Body of pancreas (tissue), 4 donors: ENCODE measurements around the gene PLCB3. TPM values are rescaled to one million over a fixed set of nuclear protein-coding genes. Genes with fewer than 3 reads are reported as not detected.

Source experiments
- ATAC-seq: fragments of 150-250 bp; one replicate; pipeline ENCODE4 v1.9.1; 2016
- DNase-seq, 4 donors: peaks; one replicate each; pipeline ENCODE4 v3.0.0-alpha.2; 2019
- H3K27ac ChIP-seq, 4 donors: fragments of 200-600 bp; sonication (generic); 1 replicate in 3 of 4; 2 replicates in 1 of 4; pipeline versions ENCODE4 v1.5.1 to v1.6.1; 2016 to 2019; ENCODE audit warnings: mild to moderate bottlenecking in 1 of 4, mixed read lengths in 1 of 4, moderate library complexity in 1 of 4
- H3K27me3 ChIP-seq, 2 donors: fragments of 200-600 bp; sonication (generic); one replicate each; pipeline ENCODE4 v1.6.0; 2016; ENCODE audit warnings: mild to moderate bottlenecking in 1 of 2
- H3K36me3 ChIP-seq, 2 donors: fragments of 200-600 bp; sonication (generic); replicated peaks in 1 of 2; 2 replicates each; pipeline ENCODE4 v1.5.1; 2016; ENCODE audit warnings: low read depth in 2 of 2; ENCODE audit not compliant: insufficient read depth in 1 of 2
- H3K4me1 ChIP-seq: fragments of 200-600 bp; sonication (generic); one replicate; pipeline ENCODE4 v1.6.0; 2016
- H3K4me3 ChIP-seq, 2 donors: fragments of 200-600 bp; sonication (generic); 1 replicate in 1 of 2; 2 replicates in 1 of 2; pipeline ENCODE4 v1.5.1; 2016 to 2019
- H3K9me3 ChIP-seq, 3 donors: fragments of 200-600 bp; sonication (generic); 1 replicate in 2 of 3; 2 replicates in 1 of 3; pipeline ENCODE4 v1.5.1; 2016
- CTCF ChIP-seq, 7 experiments: fragments of 450-650 bp in 4 of 7; fragments of 200-600 bp in 3 of 7; sonication (generic) in 3 of 7; IDR thresholded peaks; one replicate each; pipeline ENCODE4 v1.5.1; 2016 to 2019; ENCODE audit warnings: antibody characterized with exemption in 7 of 7
- POLR2A ChIP-seq, 3 donors: fragments of 450-650 bp; IDR thresholded peaks; one replicate each; pipeline ENCODE4 v1.6.1; 2016; ENCODE audit warnings: antibody characterized with exemption in 3 of 3, mild to moderate bottlenecking in 2 of 3
- WGBS, 2 donors: methylation state at CpG; one replicate each; pipeline ENCODE4 v1.1.5; 2017; 5-methylcytosine and 5-hydroxymethylcytosine counted together
- intact Hi-C: fragments of 100-400 bp; cut with DNase I; formaldehyde crosslinking; loops from one replicate; pipeline ENCODE4 v1.15.1; 2023
- total RNA-seq, 2 donors: library from RNA; depleted of rRNA; stranded (reverse); fragments of >200 nt; gene quantifications; one replicate each; pipeline ENCODE4 v1.1.0, GENCODE V29; 2016

PLCB3 gene
- total RNA-seq, 2 donors from 2014 or later = 13.8 to 14.5 TPM

- TF ChIP-seq POLR2A (IDR thresholded peaks at IDR 0.05) = no peak
- no peak for TF ChIP-seq CTCF (IDR thresholded peaks at IDR 0.05)
- DNase-seq (no peak), ATAC-seq (no peak)
- Histone ChIP-seq H3K4me3 (no peak overlapping the region), H3K9me3 (no peaks in the 10 kb centered on the region), H3K27me3 (peaks cover 0 to 21% of the 10 kb centered on the region in 2 donors), H3K4me1 (peaks cover 27% of the 10 kb centered on the region), H3K27ac (no peak overlapping the region), H3K36me3 (no peaks in the 10 kb centered on the region)
- intact Hi-C loops = no loop called here
- 54 to 59% methylated on average over 4 to 10 of the region's 10 CpGs for WGBS, 2 donors
Observed at GRCh38 chr11:64290352-64291261, 39.3 kb downstream of the PLCB3 start.

- 10% methylated on average over 27 of the region's 45 CpGs; no CpG with 5 or more reads in 1 of the 2 donors for WGBS, 2 donors
- DNase-seq (no peak), ATAC-seq (no peak)
- TF ChIP-seq POLR2A (IDR thresholded peaks at IDR 0.05) (no peak), CTCF (IDR thresholded peaks at IDR 0.05) (no peak)
- H3K9me3 ChIP-seq = no peaks in the 10 kb centered on the region
- peaks cover 22% of the 10 kb centered on the region for H3K4me1 ChIP-seq
- H3K27me3 ChIP-seq = peaks cover 0 to 21% of the 10 kb centered on the region in 2 donors
- no peaks in the 10 kb centered on the region for H3K36me3 ChIP-seq
- intact Hi-C loops = no loop called here
- H3K4me3 ChIP-seq = no peak within 1 kb of the TSS
- H3K27ac ChIP-seq = no peak within 1 kb of the TSS
Observed at GRCh38 chr11:64291262-64291751, 40.0 kb downstream of the PLCB3 start, which contains the start of gene KCNK4. TSS of gene KCNK4 (plus strand) at chr11:64291302. CDS start at chr11:64293019, 1,717 bp downstream.

DNA sequence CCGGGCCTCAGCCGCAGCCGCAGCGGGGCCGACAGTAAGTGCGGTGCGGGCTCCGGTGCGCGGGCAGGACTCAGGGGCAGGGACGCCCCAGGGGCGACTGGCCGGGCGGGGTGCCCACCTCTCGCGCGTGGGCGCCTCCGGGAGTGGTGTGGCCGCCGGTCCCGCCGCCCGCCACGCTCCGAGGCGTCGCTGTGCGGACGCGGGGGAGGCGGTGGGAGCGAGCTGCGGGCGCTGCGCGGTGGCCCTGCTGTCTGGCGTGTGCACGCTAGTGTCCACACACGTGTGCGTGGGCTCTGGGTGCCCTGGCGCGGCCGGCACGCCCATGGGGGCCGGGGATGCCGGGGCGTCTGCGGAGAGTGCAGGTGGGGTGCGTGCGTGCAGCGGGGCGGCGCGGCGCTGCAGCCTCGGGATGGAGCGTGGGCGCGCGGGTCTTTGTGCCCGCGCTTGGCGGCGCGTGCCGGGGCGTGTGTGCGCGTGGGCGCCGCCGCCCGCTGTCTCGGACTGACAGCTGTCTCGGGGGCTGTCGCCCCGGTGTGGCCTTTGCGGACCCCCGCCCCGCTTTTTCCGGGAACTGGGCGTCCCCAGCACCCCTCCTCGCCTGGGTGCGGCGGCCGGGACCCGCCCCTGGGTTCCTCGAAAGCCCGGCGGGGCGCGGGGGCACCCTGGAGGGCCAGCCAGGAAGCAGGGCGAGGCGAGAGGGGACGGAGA is 40.6 kb downstream of the PLCB3 start:
- H3K9me3 ChIP-seq = no peaks in the 10 kb centered on the region
- no peaks in the 10 kb centered on the region for H3K36me3 ChIP-seq
- H3K27me3 ChIP-seq = peaks cover 0 to 25% of the 10 kb centered on the region in 2 donors
- H3K27ac ChIP-seq = no peak overlapping the region
- TF ChIP-seq POLR2A (IDR thresholded peaks at IDR 0.05) (no peak), CTCF (IDR thresholded peaks at IDR 0.05) (no peak)
- WGBS, 2 donors = 1 to 6% methylated on average over 7 to 96 of the region's 96 CpGs
- H3K4me1 ChIP-seq = peaks cover 16% of the 10 kb centered on the region
- DNase-seq (no peak), ATAC-seq (peak; percentile 23)
- intact Hi-C loops = no loop called here
- H3K4me3 ChIP-seq = no peak overlapping the region

GRCh38 chr11:64292460-64293254 is 41.3 kb downstream of the PLCB3 start:
- Histone ChIP-seq H3K36me3 (no peaks in the 10 kb centered on the region), H3K4me3 (no peak overlapping the region), H3K9me3 (no peaks in the 10 kb centered on the region), H3K27me3 (peaks cover 0 to 33% of the 10 kb centered on the region in 2 donors), H3K27ac (no peak overlapping the region), H3K4me1 (peaks cover 16% of the 10 kb centered on the region)
- TF ChIP-seq CTCF (IDR thresholded peaks at IDR 0.05) (no peak), POLR2A (IDR thresholded peaks at IDR 0.05) (no peak)
- 36% methylated on average over 31 to 36 of the region's 42 CpGs for WGBS, 2 donors
- DNase-seq (no peak), ATAC-seq (no peak)
- intact Hi-C loops = no loop called here
